OCI-LY3 (cell line): Measurements from ENCODE around the gene RRP36.

Experiments
- CTCF ChIP-seq: fragments of 200-600, 300-600 bp; sonication (generic); IDR thresholded peaks from 2 replicates; pipeline ENCODE4 v1.5.1; 2014; ENCODE audit warnings: antibody characterized with exemption, low read length, low read depth
- EZH2phosphoT487 ChIP-seq: fragments of 200-600 bp; shearing (Covaris generic); IDR thresholded peaks from 2 replicates; pipeline ENCODE4 v1.6.1; 2018; ENCODE audit warnings: antibody characterized with exemption, mixed run types, low read depth

- TF ChIP-seq CTCF (no peak), EZH2phosphoT487 (no peak)
Observed at GRCh38 chr6:43029120-43029519, 7.7 kb downstream of the RRP36 start.
